CD4-positive, alpha-beta T cell treated with Interleukin-15 for 4 hours (primary cell): ENCODE measurements around the gene SELENOF.

Experiments used
- DNase-seq: peaks from one replicate; pipeline ENCODE4 v3.0.0-alpha.2; 2020; ENCODE audit warnings: low spot score

SELENOF gene

DNA sequence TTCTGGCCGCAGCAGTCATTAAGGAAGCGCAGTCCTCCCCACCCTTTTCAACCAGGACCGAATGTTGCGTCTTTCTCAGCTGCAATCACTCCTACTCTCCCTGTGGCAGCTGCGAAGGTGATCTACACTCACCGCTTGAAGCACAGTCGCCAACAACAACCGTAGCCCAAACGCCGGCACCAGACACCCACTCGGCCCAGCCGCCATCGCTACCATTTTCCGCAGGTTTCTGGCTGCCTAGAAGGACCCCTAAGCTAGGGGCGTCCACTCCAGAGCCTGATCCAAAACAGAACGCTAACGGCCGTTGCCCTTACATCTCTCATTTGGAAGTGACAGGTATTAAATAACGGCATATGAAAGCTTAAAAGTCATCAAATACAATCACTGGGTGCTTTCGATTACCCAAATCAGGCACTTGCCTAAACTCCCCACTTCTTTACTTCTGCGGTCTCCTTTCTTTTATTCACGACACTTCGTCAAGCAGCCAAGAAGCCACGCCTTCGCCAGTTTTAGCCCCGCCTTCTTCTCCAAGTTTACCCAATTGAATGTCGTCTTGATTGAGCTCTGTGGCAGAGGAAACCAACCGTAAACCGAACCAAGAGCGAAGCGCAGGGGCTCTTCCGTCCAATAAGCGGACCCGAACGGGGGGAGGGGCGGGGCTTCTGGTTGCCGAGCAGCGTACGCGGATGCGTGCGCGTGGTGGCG lies at the start of gene SELENOF:
SELENOF (minus strand) TSS at position 231 of the 705 bp plus-strand sequence; CDS start at position 216, 15 bp downstream.
- DNase-seq: peak; percentile 100

DNA sequence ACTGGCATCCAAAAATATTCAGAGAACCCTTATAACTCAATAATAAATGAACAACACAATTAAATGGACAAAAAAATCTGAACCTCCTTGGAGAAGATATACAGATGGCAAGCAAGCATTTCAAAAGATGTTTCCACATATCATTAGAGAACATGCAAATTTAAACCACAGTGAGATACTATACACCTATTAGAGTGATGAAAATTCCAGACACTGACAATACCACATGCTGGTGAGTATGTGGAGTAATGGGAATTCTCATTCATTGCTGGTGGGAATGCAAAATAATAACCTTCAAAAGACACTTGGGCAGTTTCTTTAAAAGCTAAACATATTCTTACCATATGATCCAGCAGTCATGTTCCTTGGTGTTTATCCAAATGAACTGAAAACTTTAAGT lies 46.6 kb upstream of the SELENOF start:
- DNase-seq: no peak

DNA sequence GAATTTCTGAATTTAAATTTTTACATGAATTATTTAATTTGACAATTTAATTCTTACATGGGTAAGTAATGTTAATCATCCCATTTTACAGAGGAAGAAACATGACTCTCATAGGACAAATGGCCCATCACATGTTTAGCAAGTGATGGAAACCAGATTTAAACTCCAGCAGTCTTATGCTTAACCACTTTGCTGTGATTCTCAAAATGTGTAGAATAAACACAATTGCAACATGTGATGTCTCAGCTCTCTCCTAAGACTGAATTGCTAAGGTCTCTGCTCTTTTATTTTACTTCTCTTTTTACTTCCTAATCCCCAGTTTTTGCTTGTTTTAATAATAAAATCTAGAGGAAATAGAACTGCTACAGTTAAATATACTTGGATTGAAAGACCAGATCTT lies 43.3 kb upstream of the SELENOF start:
- DNase-seq: no peak

DNA sequence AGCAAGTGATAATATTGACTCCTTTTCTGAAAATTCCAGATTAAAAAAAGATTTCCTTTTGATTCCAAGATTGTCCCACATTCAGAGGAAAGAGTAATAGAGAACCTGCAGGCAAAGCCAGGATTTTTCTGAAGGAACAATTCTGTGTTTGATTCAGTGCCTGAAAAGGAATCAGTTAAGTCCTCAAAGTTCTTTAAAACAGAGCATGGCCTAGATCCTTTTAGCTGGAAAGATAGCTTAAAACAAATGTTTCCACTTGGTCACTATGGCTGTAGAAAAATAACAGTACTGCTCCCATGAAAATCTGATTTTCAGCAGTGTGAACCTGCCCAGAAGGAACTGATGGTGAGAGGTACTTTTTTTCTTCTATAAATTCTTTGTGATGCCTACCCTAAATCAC lies 42.3 kb upstream of the SELENOF start:
- no peak for DNase-seq

DNA sequence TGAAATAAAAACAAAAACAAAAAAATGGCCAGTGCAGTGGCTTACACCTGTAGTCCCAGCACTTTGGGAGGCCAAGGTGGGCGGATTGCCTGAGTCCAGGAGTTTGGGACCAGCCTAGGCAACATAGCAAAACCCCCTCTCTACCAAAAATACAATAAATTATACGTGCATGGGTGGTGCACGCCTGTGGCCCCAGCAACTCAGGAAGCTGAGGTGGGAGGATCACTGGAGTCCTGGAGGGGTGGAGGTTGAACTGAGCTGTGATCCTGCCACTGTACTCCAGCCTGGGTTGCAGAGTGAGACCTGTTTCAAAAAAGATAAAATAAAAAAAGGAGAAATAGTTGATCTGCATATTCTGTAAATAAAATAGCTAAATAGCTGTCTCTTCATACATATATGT lies 41.8 kb upstream of the SELENOF start:
- no peak for DNase-seq

DNA sequence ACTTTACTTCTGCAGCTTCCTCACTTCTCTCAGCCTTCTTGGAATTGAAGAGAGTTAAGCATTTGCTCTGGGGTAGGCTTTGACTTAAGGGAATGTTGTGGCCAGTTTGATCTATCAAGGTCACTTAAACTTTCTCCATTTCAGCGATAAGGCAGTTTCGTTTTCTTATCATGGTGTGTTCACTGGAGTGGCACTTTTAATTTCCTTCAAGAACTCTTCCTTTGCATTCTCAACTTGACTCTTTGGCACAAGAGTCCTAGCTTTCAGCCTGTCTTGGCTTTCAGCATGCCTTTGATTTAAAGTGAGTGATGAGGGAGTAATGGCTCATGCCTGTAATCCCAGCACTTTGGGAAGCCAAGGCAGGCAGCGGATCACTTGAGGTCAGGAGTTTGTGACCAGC lies 39.2 kb upstream of the SELENOF start:
- no peak for DNase-seq

DNA sequence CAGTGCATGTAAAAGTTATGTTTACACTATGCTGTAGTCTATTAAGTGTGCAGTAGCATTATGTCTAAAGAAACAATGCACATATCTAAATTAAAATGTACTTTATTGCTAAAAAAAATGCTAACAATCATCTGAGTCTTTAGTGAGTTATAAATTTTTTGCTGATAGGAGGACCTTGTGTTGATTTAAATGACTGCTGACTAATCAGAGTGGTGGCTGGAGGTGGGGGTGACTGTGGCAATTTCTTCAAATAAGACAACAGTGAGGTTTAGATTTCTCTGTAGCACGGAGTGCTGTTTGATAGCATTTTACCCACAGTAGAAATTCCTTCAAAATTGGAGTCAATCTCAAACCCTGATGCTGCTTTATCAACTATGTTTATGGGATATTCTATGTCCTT lies 37.5 kb upstream of the SELENOF start:
- no peak for DNase-seq

DNA sequence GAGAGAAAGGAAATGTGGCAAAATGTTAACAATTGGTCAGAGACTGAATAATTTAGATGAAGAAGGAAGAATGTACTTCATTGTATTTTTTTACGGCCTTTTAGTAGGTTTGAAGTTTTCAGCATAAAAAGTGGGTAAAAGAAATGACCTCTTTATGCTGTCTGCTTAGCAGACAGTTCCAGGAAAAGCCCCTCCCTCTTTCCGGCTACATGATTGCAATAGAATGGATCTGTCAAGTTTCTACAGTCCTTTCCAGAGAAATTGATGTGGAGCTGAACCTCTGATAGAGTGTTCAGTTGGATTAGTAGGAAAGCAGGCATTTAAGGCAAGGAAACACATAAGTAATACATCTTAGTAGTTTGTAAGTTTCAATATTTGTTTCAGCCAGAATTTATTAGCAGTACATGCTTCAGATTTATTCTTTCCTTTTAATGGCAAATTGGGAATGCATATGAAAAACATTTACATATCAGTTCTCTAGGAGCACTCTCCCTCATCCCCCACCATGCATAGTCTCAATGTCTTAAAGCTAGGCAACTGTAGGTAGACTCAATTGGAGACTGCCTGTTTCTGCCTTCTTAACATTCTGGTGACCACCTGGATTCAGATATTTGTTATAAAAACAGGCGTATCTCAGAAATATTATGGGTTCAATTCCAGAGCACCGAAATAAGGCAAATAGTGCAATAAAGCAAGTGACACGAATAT lies 36.9 kb upstream of the SELENOF start:
- no peak for DNase-seq

DNA sequence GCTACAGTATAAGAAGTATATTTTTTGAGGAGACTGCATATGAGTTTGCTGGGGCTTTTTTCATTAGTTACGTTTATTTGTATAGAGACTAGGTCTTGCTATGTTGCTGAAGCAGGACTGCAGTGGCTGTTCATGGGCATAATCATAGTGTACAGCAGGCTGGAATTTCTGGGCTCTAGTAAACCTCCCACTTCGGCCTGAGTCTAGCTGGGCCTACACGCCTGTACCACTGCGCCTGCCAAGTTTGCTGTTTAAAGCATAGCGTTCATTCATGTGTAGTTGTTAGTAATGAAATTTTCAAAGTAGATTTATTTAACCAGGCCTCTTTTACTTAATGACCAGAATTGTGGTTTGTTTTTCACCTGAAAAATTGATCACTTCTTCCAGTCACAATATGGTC lies 34.3 kb upstream of the SELENOF start:
- DNase-seq: no peak

DNA sequence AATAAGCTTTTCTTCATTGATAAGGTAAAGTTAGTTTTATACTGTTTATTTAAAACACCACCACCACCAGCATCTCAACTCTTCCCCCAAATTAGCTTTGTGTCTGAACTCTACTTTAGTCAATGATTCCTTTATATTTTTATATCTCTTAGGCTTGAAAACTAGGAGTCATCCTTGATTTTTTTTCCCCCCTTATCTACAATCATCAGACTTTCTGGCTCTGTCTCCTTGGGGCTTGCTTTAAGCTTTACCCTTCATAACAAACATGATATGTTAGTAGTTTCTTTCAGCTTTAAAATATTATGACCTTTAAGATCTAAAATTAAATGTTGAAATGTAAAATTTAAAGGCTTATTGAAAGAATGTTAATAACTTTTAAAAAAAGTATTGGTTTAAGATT lies 28.8 kb upstream of the SELENOF start:
- DNase-seq: no peak

DNA sequence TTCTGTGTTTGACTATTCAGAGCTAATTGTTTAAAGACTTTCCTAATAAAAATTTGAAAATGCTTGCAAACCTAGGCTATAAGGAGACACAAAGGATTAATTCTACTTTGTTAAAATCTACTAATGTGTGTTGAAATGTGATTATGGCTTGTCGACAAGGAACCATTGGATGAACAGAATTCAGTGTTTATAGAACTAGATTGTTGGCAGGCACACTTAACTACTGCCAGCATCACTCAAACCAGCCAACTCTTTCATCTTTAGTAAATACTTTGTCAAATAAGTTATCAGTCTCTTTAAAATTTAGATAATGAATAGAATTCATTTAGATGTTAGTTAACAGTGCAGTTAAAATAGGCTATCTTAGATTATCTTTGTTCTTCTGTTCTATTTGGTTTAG lies 28.1 kb upstream of the SELENOF start:
- no peak for DNase-seq

DNA sequence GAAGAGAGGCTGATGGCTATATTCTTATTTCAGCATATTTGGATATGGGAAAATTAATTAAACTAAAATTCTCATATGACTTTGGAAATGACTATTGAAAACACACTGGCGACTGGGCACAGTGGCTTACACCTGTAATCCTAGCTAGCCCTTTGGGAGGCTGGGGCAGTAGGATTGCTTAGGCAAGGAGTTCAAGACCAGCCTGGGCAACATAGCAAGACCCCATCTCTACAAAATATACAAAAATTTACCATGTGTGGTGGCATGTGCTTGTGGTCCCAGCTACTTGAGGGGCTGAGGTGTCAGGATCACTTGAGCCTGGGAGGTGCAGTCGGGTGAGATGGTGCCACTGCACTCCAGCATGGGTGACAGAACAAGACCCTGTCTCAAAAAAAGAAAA lies 26.7 kb upstream of the SELENOF start:
- DNase-seq: no peak

DNA sequence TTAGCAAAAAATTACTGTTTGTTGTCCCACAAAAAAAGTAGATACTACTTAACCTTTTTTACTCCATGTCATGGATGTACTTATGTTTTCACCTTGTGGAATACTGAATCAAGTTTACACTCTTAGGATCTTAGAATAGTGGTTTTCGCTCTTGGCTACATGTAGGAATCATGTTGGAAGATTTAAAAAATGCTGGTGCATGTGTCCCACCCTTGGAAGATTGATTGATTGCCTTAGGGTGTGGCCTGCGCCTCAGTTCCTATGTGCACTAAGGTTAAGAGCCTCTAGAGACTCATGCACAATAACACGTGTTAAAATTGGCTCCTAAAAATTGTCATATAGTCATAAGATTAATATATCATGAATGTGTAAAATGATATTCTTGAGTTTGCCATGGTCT lies 25.5 kb upstream of the SELENOF start:
- DNase-seq: no peak

DNA sequence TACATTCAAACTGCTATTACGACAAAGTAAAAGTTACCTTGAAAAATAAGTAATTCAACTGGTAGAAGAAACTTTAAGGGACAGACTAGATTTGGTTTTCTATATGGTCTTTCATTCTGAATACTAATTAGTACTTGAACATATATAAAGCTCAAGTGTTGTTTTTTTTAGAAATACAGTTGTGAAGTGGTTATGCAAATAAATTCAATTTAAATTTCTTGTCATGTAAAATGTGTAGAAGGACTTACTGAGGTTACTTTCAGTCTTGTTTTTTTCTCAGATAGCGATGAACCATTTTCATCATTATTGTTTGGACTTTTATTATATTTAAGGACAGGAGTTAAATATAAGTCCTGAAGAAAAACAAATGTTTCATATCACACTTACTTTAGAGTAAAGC lies 24.9 kb upstream of the SELENOF start:
- no peak for DNase-seq

DNA sequence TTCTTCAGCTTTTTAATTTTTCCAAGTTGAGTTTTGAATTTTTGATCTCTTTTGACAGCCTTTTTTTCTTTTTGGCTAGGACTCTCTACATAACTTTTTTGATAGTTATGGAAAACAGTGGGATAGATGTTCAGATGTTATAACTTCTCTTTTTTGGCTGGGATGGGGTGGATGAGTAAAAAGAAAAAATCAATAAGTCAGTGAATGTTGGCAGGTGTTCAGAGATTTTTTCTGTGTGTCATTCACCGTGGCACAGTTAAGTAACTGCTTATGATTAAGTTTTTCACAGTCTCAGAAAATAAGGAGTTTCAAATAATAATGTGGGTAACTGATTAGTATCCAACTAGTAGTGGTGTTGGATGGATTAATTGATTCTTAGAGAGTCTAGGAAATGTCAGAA lies 24.5 kb upstream of the SELENOF start:
- no peak for DNase-seq

DNA sequence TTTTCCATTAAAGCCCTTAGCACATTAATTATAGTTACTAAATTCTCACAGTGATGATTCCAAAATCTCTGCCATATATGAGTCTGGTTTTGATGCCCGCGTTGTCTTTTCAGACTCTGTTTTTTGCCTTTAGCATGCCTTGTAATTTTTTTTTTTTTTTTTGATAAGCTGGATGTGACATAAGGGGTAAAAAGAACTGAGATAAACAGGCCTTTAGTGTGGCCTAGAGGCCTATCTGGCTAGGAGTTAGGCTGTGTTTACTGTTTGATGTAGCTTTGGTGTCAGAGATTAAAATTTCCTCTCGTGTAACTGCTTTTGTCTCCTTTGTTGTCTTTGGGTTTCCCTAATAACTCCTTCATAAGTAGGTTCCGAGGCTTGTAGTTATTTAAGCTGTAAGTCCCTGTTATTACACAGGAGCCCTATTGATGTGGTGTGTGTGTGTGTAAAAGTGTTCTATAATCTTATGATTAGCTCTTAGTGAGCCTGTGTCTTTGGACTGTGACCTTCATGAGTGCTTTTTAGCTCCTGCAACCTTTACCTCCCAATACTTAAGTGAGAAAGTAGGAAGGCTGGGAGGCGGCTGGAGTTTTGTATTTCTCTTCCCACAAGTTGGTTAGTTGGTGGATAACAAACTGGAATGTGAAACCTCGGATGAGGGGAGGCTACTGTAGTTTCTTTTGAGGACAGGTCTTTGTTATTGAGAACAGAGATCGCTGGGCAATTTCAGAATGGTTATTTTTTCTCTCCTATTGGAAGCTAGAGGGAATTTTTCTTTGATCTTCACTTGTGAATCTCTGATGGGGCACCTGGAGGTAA lies 19.8 kb upstream of the SELENOF start:
- DNase-seq: no peak

DNA sequence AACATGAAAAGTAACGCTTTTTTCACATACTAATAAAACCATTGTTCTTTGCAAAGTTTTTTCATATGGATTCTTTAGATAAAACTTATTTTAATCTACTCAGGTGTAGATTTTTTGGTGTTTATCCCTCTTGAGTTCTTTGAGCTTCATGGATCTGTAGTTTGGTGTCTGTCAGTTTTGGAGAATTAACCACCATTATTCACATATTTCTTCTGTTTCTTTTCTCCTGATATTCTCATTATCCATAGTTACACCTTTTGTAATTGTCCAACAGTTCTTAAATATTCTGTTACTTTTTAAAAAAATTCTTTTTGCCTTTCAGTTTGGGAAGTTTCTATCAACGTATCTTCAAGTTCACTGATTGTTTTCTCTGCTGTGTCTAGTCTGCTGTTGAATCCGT lies 19.1 kb upstream of the SELENOF start:
- no peak for DNase-seq

DNA sequence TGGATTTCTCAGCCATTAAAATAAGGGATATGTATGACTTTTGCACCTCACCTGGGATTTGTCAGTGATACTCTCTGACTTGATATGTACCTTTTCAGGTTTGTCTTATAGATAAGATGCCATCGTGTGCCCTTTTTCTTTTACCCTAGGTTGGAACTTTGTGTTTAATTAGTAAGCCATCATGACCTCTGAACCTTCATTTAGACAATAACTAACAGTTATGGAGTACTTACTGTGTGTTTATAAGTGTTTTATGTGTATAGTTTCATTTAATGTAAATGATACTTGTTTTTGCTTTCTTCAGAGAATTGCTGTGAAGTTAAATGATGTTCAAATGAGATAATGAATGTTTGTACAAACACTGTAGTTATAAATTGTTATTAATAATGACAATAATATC lies 14.9 kb upstream of the SELENOF start:
- no peak for DNase-seq

DNA sequence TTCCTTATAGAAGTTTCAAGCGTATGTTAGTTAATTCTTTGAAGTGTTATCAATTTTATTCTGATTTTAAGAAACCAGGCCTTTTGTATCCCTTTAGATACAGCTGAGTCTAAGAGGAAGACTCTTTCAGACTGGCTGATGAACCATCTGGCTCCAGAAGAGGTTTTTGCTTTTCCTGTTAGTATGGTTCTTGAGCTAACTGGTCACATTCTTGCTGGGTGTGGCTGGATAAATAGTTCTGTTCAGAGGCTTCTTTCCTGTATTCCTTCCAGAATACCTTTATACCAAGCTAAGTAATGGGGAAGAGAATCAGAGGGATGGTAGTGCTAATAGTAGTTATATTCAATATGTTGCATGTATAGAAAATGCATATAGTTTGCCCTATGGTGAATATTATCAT lies 13.0 kb upstream of the SELENOF start:
- no peak for DNase-seq

DNA sequence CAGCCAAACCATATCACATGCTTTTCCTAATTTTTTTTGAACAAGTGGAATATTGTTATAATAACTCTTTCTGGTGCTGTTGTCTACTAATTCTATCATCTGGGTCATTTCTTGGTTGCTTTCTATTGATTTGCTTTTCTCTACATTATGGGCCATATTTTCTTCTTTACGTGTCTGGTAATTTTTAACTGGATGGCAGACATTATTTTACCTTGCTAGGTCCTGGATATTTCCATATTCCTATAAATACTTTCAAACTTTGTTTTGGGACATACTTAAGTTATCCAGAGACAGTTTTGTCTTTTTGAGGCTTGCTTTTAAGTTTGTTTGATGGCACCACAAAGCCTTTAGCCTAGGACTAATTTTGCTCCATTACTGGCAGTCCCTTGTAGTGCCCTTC lies 11.8 kb upstream of the SELENOF start:
- no peak for DNase-seq

DNA sequence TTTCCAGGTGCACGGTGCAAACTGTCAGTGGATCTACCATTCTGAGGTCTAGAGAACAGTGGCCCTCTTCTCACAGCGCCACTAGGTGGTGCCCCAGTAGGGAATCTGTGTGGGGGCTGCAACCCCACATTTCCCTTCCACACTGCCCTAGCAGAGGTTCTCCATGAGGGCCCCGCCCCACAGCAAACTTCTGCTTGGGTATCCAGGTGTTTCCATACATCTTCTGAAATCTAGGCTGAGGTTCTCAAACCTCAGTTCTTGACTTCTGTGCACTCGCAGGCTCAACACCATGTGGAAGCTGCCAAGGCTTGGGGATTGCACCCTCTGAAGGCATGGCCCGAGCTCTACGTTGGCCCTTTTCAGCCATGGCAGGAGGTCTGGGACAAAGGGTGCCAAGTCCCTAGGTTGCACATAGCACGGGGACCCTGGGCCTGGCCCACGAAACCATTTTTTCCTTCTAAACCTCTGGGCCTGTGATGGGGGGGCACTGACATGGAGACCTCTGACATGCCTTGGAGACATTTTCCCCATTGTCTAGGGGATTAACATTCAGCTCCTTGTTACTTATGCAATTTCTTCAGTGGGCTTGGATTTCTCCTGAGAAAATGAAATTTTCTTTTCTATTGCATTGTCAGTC lies 10.5 kb upstream of the SELENOF start:
- DNase-seq: no peak

DNA sequence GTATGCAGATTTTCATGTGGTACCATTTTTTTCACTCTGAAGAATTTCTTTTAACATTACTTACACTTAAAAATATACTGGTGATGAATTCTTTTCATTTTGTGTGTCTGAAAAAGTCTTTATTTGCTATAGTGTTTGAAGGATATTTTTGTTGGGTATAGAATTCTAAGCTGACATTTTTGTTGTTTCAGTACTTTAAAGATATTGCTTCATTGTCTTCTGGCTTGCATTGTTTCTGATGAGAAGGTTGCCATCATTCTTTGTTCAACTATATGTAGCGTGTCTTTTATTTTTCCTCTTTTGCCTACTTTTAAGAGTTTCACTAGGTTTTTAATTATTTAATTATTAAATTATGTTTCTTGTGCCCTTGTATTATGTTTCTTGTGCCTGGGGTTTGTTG lies 8.5 kb upstream of the SELENOF start:
- no peak for DNase-seq

DNA sequence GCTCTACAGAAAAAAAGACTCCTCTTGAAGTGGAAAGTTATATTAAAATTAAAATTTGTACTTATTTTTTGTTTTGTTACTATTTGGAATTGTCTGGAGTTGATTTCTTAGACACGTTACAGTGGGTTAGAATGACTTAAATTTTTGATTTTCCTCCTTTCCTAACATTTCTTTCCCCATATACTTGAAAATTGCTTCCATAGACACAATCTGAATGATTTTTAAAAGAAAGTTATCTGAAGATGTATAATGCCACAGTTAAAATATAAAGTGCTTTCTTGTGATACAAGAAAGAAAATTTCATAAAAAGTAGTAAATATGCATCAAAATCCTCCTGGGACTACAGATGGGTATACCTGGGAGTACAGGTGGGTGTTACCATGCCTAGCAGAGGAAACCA lies 2.8 kb upstream of the SELENOF start:
- DNase-seq: no peak
